ENCODE data around the gene DTWD2.
"Not testable (repeated sequence)": the region's sequence is repeated elsewhere in the genome, so short reads cannot be mapped to it uniquely, and the experiment has no call there.

DTWD2 gene

DNA sequence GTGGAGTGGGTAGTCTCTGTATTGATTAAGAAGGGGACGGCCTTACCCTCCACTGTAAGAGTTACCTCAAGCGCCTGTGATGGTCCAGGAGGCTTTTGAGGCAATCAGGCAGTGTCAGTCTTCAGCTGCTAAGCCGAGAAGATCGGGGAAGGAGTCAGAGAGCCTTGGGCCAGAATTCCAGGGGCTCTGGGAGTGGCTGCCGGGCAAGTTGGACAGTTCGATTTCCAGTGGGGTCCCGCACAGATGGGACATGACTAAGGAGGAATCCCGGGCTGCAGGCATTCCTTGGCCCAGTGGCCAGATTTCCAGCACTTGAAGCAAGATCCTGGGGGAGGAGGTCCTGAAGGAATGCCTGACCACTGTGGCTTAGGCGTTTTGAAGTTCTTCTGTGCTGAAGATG, 38.0 kb downstream of the DTWD2 start:
- DNase-seq (ENCODE audit: low read depth): not testable (repeated sequence)

DNA sequence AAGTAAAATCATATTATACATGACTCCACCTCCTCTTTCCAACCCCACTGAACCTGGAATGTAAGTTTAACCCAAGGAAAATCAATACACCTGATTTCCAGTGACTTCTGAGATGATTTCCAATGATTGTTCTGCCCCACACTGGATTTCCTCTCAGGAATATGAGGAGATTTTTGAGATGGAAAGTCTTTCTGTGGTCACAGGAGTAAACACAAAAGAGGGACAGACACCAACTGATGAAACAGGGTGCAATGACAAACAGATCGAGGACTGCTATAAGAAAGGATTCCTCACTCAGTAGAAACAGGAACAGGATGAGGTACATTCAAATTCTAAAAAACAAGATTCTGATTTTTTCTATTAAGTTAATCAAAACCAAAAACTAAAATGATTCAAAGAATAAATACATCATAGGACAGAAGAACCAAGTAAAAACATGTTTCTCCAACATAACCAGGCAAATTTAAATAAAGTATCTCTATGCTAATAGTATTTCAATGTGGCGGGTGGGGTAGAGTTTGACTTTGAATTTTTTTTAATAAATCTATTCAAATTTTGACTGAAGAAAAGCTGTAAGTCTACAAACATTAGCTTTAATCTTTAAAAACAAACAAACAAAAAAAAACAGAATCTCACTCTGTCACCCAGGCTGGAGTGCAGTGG, 42.1 kb downstream of the DTWD2 start:
- DNase-seq (ENCODE audit: low read depth): no peak

DNA sequence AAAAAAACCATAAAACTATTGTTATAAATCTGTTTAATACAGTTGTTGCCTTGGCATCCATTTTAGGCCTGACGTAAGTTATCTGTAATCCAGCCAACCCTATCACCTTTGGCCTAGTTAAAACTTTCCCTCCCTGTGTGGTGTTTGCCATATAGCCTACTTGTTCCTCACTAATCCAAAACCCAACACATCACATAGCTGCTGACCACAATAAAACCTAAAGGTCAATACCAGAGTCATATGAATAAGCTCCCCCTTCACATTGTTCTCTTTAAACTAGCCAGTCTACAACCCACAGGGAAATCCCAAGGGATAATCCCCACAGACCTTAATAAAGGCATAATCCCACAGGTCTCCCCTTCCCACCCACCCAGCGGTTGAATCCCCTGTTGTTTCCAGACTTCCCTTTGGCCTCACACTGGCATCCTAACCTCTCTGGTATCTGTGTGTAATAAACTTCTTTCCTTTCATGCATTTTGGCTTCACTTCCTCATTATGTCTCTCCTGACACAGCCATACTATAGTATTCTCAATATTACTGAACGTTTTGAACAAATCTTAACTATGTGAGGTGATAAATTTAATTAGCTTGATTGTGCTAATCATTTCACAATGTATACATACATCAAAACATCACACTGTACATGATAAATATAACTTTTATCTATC, 50.8 kb downstream of the DTWD2 start:
- DNase-seq (ENCODE audit: low read depth): no peak

GRCh38 chr5:118933703-118934102, 54.6 kb downstream of the DTWD2 start:
- no peak for DNase-seq (ENCODE audit: low read depth)

GRCh38 chr5:118931564-118931963, 56.8 kb downstream of the DTWD2 start:
- no peak for DNase-seq (ENCODE audit: low read depth)

DNA sequence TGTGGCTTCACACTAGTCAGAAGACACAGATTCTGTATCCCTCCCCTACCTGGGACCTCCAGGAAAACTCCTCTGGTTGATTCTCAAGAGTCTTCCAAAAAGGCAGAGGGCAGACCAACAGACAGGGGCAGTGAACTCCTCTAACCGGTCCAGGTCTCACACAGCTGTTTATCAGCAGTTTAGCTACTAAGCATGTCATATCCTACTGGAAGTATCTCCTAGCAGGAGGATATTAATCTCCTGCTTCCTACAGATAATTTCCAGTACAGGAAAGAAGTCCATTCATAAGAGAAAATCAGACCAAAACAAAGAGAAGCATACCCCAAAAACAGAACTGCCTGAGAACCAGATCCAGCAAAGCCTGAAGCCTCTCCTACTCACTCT, 64.3 kb downstream of the DTWD2 start:
- no peak for DNase-seq (ENCODE audit: low read depth)

GRCh38 chr5:118923295-118924005, 64.9 kb downstream of the DTWD2 start:
- DNase-seq (ENCODE audit: low read depth): no peak

- DNase-seq (ENCODE audit: low read depth): no peak
Observed at GRCh38 chr5:118921866-118922265, 66.5 kb downstream of the DTWD2 start.

- no peak for DNase-seq (ENCODE audit: low read depth)
Observed at GRCh38 chr5:118919016-118919415, 69.3 kb downstream of the DTWD2 start.

GRCh38 chr5:118918232-118918631, 70.1 kb downstream of the DTWD2 start:
- DNase-seq (ENCODE audit: low read depth): no peak

GRCh38 chr5:118907536-118907935, 80.8 kb downstream of the DTWD2 start:
- not testable (repeated sequence) for DNase-seq (ENCODE audit: low read depth)

DNA sequence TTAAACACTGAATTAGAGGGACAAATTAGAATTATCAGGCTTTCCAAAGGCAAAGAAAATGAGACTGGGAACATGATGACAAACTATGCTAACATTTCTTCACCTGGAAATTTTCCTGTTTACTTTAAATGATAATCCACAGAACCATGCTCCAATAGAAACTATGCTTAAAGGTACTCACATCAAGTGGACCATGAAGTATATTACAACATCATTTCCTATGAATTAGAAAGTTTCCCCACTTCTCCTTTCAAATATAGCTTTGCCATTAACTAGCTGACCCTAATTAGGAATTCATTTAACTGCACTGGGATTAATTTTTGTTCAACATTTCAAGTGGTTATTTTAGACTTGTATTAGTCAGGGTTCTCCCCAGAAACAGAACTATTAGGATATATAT, 81.4 kb downstream of the DTWD2 start:
- DNase-seq (ENCODE audit: low read depth): no peak

- DNase-seq (ENCODE audit: low read depth): no peak
Observed at GRCh38 chr5:118905196-118905595, 83.2 kb downstream of the DTWD2 start.

- no peak for DNase-seq (ENCODE audit: low read depth)
Observed at GRCh38 chr5:118902656-118903438, 85.5 kb downstream of the DTWD2 start.

DNA sequence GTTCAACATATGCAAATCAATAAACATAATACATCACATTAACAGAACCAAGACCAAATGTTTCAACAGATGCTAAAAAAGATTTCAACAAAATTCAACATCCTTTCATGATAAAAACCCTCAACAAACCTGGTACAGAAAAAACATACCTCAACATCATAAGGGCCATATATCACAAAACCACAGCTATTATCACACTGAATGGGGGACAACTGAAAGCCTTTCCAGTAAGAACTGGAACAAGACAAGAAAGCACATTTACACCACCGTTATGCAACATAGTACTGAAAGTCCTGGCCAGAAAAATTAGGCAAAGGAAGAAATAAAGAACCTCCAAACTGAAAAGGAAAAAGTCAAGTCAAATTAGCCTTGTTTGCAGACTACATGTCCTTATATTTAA, 93.6 kb downstream of the DTWD2 start:
- DNase-seq (ENCODE audit: low read depth): no peak

DNA sequence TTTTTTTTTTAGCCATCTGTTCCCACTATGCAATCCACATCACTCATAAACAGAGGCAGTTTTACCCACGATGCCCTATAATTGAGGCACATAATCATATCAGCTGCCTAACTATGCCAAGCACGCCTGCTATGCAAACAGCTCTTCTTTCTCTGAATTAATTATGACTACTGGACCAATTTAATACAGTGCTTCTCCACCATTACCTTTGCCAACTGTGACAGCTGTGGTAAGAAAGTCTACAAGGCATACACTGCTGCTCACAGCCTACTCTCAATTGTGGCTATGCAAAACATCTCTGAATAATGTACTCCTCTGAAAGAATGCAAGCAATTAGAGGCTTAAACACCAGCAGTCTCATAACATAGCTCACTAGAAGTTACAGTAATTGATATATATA, 97.1 kb downstream of the DTWD2 start:
- DNase-seq (ENCODE audit: low read depth): no peak

DNA sequence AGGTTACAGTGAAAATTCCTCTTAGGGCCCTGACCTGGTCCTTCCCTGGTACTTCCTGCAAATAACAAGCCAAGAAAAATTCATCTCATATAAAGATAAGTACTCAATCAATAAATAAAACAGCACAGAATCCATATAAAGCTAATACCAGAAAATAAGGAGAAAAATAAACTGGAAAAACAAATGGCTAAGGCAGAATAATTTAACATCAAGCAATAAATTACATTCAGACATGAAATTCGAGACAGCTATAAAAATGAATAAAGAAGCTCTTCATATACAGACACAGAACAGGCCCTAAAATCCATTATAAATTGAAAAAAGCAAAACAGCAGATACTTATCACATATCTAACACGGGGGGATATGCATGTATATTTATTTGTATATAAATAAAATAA, 99.2 kb downstream of the DTWD2 start:
- no peak for DNase-seq (ENCODE audit: low read depth)

DNA sequence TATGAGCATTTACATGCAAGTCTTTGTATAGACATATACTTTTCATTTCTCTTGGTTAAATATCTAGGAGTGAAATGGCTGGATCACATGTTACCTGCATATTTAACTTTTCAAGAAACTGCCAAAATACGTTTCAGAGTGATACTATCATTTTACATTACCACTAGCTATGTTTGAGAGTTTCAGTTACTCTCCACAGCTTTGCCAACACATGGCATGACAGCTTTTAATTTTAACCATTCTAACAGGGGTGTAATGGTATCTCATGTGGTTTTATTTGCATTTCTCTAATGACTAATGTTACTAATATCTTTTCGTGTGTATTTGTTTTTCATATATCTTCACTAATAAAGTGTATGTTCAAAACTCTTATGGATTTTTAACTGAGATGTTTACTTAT, 99.8 kb downstream of the DTWD2 start:
- no peak for DNase-seq (ENCODE audit: low read depth)

DNA sequence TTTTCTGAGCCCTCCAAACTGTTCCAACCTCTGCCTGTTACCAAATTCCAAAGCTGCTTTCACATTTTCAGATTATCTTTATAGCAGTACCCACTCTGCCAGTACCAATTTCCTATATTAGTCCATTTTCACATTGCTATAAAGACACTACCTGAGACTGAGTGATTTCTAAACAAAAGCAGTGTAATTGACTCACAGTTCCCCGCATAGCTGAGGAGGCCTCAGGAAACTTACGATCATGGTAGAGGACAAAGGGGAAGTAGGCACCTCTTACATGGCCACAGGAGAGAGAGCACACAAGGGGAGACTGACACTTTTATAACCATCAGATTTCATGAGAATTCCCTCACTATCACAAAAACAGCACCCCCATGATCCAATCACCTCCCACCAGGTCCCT, 105.0 kb downstream of the DTWD2 start:
- no peak for DNase-seq (ENCODE audit: low read depth)

DNA sequence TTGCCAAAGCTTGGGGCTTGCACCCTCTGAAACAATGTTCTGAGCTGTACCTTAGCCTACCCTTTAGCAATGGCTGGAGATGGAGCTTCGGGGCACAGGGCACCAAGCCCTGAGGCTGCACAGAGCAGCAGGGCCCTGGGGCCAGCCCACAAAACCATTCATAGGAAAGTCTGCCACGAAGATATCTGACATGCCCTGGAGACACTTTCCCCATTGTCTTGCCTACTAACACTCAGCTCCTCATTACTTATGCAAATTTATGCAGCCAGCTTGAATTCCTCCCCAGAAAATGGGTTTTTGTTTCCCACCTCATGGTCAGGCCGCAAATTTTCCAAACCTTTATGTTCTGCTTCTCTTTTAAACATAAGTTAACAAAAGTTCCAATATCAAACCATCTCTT, 105.7 kb downstream of the DTWD2 start:
- DNase-seq (ENCODE audit: low read depth): no peak

DNA sequence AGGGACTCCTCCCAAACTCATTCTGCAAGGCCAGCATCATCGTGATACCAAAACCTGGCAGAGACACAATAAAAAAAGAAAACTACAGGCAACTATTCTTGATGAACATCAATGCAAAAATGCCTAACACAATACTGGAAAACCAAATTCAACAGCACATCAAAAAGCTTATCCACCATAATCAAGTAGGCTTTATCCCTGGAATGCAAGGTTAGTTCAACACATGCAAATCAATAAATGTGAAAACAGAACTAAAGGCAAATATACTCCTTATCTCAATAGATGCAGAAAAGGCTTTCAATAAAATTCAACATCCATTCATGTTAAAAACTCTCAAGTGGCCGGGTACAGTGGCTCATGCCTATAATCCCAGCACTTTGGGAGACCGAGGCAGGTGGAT, 111.5 kb downstream of the DTWD2 start:
- DNase-seq (ENCODE audit: low read depth): not testable (repeated sequence)

DNA sequence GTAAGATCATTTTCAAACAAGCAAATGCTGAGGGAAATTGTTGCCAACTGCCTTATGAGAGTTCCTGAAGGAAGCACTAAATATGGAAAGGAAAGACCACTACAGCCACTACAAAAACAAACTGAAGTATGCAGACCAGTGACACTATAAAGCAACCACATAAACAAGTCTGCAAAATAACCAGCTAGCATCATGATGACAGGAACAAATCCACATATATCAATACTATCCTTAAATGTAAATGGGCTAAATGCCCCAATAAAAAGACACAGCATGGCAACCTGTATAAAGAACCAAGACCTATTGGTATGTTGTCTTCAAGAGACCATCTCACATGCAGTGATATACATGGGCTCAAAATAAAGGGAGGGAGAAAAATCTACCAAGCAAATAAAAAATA, 113.2 kb downstream of the DTWD2 start:
- DNase-seq (ENCODE audit: low read depth): no peak

DNA sequence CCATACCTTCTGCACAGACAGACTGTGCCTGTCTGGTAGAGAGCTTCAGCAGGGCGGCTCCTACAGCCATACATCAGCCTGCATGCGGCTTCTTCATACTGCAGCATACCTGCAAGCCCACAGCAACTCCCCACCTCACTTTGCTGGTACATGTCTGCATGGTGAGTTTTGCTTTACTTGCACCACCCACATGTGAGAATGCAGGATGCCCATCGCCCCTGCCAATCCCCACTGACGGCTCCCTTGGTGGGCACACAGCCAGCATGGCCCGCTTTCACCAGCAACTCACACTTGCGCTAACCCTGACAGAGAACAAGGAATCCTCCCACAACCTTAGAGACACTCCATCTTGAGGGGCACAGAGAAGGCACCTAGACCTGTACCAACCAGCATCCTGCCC, 114.9 kb downstream of the DTWD2 start:
- no peak for DNase-seq (ENCODE audit: low read depth)

All from stimulated activated CD4-positive, alpha-beta T cell treated with anti-CD3 and anti-CD28 coated beads, Interleukin-2, amount 100 ng/mL, for 4 hours (primary cell).